CD4-positive, alpha-beta T cell treated with Interferon alpha-2 for 1 hour (primary cell): ENCODE results near the gene PTPRN2.

Source experiments
- DNase-seq, 2 donors: peaks; one replicate each; pipeline ENCODE4 v3.0.0-alpha.2; 2020 to 2022

The PTPRN2 gene

GRCh38 chr7:158015403-158016179 lies 572.0 kb downstream of the PTPRN2 start:
- DNase-seq: no peak

GRCh38 chr7:158014976-158015375 lies 572.6 kb downstream of the PTPRN2 start:
- no peak for DNase-seq

GRCh38 chr7:158013085-158013668 lies 574.4 kb downstream of the PTPRN2 start:
- no peak for DNase-seq

DNA sequence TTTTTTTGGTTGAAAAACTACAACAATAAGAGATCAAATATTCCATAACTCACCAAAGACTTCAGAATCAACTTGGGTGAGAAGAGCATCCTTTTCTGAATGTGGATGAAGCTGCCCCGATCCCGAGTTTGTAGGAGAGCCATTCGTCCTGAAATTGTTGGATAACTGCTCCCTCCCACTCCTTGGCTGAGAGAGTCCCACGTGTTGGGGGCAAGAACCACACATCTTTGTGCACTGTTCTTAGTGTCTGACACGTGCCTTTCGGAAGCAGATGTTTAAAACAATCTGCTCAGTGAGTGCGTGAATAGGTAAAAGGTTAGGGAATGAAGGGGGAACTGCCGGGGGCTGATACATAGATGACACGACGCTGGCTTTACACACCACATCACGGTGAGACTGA lies 575.7 kb downstream of the PTPRN2 start:
- no peak for DNase-seq

GRCh38 chr7:158010961-158011693 lies 576.5 kb downstream of the PTPRN2 start:
- DNase-seq: no peak

GRCh38 chr7:158009886-158010285 lies 577.7 kb downstream of the PTPRN2 start:
- DNase-seq: no peak

GRCh38 chr7:158008267-158008666 lies 579.4 kb downstream of the PTPRN2 start:
- no peak for DNase-seq

DNA sequence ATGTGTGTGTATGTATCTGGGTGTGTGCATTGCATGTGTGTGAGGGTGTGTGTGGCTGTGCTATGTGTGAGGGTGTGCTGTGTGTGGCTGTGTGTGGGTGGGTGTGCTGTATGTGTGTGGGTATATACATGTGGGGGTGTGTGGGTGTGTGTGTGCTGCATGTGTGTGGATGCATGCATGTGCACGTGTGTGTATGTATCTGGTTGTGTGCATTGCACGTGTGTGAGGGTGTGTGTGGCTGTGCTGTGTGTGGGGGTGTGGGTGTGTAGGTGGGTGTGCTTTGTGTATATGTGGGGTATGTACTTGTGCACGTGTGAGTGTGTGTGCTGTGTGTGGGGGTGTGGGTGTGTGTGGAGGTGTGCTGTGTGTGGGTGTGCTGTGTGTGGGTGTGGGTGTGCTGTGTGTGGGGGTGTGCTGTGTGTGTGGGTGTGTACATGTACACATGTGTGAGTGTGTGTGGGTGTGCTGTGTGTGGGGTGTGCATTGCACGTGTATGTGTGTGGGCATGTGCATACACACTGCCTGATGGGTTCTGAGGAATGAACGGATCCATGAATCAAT lies 579.8 kb downstream of the PTPRN2 start:
- DNase-seq: no peak

- no peak for DNase-seq
Measured at GRCh38 chr7:158006841-158007696, 580.6 kb downstream of the PTPRN2 start.

DNA sequence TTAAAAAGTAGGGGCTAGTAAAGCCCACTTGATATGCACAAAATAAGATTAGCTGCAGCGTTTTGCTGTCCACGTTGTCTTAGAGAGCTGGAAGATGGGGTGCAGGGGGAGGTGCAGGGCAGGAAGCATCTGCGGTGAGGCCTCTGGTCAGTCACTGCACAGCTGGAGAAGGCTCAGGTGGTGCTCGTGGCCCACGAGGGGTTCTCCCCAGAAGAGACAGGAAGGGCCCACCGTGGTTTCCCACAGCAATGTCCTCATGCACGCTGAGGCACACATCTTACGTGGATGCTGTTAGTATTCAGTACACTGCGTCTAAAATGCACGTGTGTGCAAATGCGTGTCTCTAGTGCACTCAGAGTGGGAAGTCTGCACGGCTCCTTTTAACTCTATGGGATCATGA lies 582.1 kb downstream of the PTPRN2 start:
- DNase-seq: no peak

- no peak for DNase-seq
Measured at GRCh38 chr7:158004123-158004490, 583.5 kb downstream of the PTPRN2 start.

GRCh38 chr7:158003441-158004122 lies 584.0 kb downstream of the PTPRN2 start:
- no peak for DNase-seq

DNA sequence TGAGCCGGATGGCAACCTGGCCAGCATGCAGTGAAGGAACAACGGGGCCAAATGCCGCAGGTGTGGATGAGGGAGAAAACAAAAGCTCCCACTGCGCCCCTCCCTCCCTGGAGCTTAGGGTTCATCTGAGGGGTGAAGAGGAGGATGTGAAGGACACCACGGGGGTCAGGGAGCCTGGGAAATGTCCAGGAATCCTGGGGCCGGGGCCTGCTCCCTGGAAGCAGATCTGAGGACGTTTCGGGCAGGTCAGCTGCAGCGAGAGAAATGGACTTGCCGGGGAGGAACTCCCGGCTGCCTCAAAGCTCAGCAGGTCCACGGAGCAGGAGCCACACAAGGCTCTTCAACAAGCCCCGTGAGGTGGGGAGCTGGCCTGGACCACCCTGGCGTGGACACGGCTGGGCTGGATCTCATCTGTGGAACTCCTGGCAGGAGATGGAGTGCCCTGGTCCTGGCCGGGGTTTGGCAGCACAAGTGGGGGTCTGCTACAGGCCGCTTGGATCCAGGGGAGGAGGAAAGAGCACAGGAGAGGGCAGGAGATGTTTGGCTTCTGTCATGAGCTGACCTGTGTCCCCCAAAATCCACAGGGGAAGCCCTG lies 585.0 kb downstream of the PTPRN2 start:
- no peak for DNase-seq

DNA sequence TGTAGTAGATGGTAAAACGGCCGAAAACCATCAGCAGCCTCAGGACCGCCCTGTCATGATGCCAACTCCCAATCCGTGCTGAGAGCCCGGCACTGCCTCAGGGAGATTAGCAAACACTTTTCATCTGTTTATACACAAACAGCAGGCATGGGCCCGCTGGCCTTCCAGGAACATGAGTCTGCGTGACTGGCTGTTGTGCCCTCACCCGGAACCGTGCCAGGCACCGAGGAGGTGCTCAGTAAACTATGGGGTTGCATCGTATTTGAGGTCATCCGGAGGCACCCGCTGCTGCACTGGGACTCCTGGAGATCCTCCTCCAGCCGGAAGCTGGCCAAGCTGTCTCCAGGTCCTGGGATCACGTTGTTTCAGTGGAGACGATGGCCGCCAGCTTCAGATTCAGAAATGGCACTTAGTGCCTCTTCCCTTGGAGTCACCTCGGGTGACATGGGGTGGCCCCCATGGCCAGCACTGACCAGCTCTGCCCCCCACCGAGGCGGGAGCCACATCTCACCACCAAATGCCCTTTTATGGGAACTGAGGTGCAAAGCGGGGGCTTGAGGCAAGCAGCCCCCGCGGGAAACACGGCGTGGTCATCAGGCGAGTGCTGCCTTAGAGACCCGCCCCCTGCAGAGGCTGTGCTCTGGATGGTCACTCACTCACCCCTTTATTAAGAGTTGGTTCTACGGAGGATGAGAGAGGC lies 585.9 kb downstream of the PTPRN2 start:
- no peak for DNase-seq

DNA sequence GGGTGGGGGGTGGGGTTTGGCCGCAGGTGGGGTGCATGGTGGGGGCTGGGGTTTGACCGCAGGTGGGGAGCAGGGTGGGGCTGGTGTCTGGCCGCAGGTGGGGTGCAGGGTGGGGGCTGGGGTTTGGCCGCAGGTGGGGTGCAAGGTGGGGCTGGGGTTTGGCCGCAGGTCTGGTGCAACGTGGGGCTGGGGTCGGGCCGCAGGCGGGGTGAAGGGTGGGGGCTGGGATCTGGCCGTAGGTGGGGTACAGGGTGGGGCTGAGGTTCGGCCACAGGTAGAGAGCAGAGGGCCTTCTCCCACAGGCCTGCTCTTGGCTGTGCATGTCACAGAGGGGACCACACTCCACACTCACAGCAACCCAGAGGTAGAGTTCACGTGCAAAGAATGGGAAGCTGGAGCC lies 586.6 kb downstream of the PTPRN2 start:
- DNase-seq: no peak

DNA sequence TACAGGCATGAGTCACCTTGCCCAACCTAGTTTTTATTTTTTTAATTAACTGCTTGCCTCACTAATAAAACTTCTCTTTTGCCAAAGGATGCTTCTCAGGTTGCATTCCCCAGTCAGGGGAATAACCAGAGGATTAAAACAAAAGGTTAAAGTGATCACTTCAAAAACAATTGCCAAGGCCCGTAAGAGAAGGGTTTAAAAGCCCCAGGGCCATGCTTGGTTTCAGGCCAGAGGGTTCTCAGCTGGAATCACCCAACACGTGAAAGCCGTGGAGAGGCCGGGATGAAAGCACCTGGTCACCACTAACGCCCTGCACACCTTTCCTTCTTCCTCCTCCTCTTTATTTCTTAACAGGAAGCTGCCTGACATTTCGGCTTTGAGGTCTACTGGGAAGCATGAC lies 587.5 kb downstream of the PTPRN2 start:
- DNase-seq: no peak

DNA sequence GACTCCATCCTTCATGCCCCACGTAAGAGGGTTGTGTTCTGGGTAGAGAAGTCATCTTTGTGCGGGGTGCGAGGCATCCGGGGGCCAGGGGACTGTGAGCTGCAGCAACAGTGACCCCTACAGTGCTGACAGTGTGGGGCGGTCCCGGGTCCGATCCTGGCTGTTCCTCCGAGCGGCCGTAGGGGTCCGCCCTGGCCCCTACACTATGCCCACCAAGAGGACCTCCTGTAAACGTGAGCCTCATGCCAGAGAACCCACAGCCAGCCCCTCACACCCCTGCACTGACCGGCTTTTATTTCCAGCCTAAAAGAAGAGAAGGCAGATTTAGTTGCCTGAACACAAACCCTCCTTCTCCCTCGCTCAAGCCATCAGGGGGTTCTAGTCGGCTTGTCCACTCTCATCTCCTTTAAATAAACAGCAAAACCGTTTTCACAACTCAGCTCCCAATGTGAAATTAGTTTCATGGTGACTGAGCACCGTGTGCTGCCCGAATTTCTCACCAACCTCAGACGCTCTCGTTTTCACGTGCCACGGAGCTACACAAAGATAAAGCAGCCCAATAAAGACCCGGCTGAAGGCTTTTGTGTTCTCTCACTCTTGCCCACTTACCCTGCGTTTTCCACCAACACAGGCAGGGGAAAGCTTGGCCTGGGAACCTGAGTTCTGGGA lies 588.6 kb downstream of the PTPRN2 start:
- no peak for DNase-seq

- DNase-seq: no peak
Measured at GRCh38 chr7:157997471-157997870, 590.2 kb downstream of the PTPRN2 start.

DNA sequence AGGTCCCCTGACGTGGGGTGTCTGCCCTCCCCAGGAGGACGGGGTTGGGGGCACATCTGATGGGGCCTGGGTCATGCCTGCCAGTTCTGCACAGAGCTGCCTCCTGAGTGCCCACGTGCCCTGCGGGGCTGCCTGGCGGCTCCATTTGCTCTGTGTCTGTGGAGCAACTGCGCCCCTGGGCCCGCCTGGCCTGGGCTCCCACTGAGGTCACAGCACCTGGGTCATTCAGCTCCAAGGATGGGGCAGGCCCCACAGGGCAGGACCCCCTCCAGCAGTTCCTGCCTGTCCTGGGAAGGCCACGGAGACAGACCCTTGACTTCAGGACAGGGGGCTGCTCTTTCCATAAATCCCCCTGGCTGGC lies 590.6 kb downstream of the PTPRN2 start:
- no peak for DNase-seq

DNA sequence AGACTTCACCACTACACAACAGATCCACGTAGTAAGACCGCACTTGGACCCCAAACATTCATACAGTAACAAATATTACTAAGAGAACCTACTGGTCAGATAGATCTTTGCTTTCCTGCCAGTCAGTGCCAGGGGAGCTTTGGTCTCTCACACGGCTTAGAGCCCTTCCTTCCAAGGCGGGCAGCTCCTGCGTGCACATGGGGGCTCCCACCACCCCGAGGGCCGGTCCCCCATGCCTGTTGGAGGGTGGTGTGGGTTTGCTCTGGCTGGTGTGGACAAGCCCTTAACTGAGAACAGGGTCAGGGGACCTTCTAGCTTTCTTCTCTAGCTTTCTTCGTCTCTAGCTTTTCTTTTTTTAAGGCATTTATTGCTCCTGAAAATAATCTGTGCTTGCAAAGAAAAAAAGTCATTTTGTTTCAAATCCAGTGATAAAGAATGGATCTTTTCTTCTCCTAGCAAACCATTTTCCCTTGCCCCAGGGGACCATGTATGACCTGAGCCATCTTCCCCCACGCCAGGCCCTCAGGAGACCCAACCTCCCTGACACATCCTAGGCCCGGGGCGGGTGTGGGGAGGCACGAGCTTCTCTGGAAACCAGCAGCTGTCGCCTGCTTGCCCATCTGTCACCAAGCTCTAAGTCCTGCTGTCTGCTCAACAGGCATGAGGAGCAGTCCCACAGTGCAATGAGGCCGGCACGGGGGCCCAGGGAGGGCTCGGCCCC lies 591.1 kb downstream of the PTPRN2 start:
- no peak for DNase-seq
